ENCODE results near the gene RNF224.

The RNF224 gene

DNA sequence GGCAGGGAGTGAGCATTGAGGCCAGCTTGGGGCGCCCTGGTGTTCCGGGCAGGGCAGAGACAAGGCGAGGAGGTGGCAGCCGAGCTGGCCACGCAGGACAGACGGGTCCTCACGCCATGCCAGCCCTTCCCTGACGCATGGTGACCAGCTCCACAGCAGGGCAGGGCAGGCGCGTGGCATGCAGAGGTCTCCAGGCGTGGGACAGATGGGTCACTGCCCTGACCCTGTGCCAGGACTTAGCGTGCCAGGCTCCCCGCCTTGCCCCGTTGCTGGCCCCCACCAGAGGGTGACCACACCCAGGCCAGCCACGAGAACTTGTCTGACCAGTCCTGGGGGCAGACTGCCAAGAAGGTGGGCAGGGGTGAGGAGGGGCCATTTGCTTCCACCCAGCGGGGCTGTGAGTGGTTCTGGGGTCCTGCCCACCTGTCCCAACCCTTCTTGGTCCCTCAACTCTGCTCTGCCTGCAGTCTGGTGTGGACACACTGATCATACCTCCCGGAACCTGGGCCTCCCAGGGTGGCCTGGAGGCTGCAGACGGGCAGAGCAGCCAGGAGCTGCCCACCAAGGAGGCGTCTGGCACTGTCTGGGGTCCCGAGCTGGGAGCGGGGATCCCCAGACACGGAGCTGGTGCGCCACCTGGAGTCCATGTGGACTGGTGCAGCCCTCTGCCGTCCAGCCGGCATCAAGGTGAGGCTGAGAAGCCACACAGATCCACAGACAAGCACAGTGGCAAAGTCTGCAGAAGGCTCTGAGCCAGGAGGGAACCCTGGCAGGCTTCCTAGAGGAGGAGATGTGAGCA is at the start of gene RNF224:
TSS of gene RNF224 (plus strand) at position 449 of the 799 bp plus-strand sequence. CDS start 834 bp downstream, outside the sequence.
- DNase-seq (ENCODE audit: low read depth) = no peak

- DNase-seq (ENCODE audit: low read depth) = no peak
Observed at GRCh38 chr9:137178201-137178938, 48.9 kb upstream of the RNF224 start.

GRCh38 chr9:137178939-137179630 is 48.2 kb upstream of the RNF224 start:
- no peak for DNase-seq (ENCODE audit: low read depth)

- DNase-seq (ENCODE audit: low read depth) = no peak
Observed at GRCh38 chr9:137179761-137180160, 47.5 kb upstream of the RNF224 start.

- no peak for DNase-seq (ENCODE audit: low read depth)
Observed at GRCh38 chr9:137180491-137180890, 46.8 kb upstream of the RNF224 start.

DNA sequence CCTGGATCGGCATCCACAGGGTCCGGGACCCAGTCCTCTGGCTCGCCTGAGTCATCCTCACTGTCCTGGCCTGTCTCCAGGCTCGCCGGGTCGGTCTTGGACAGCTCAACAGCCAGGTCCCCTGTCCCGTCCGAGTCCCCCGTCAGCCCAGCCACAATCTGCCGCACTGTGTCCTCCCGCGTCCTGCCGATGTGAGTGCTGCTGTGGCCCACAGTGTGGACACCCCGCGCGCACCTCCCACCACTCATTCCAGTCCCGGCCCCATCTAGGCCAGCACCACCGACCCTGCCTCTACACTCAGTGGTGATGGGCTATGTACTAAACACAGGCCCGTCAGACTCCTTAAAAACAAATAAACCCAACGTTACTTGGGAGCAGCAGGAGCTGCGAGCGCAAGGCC is 45.6 kb upstream of the RNF224 start:
- no peak for DNase-seq (ENCODE audit: low read depth)

- no peak for DNase-seq (ENCODE audit: low read depth)
Observed at GRCh38 chr9:137182836-137183235, 44.5 kb upstream of the RNF224 start.

- no peak for DNase-seq (ENCODE audit: low read depth)
Observed at GRCh38 chr9:137183980-137184595, 43.2 kb upstream of the RNF224 start.

GRCh38 chr9:137184881-137185660 is 42.2 kb upstream of the RNF224 start:
- DNase-seq (ENCODE audit: low read depth) = no peak

DNA sequence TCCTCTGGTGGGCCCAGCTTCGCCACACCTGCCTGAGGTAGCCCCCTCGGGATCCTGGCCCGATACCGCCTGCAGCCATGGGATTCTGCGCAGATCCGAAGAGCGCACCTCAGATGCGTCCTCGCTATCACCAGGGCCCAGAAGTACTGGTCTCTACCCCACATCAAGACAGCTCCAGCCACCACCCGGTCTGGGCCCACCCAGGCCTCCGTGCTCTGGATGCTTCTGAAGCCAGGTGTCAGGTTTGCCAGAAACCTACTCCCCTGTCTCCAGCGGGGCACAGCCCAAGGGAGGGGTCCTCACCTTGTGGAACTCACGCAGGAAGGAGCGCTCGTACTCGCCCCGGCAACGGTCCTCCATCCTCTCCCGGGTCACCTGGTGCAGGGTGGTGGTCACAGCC is 41.4 kb upstream of the RNF224 start:
- DNase-seq (ENCODE audit: low read depth) = no peak

- DNase-seq (ENCODE audit: low read depth) = no peak
Observed at GRCh38 chr9:137186385-137186784, 40.9 kb upstream of the RNF224 start.

- no peak for DNase-seq (ENCODE audit: low read depth)
Observed at GRCh38 chr9:137187386-137187785, 39.9 kb upstream of the RNF224 start.

DNA sequence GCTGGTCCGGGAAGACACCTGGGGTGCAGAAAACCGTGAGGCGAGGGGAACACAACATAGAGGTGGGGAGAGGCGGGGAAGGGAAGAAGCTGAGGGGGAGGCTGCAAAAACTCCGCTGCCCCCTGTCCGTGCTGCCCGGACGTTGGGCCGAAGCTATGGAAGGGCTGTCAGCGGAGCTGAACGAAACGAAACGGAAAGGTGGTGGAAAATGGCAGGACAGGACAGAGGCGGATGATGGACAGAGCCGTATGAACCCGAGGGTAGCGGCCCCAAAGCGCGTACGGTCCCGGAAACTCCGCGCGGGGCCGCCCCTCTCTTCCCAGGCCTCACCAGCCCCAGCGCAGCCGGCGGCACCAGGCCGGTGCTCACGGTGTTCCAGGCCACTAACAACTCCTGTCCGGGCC is 39.2 kb upstream of the RNF224 start:
- DNase-seq (ENCODE audit: low read depth) = no peak

GRCh38 chr9:137188490-137189296 is 38.6 kb upstream of the RNF224 start, which contains the start of the genes ANAPC2 and SSNA1:
Gene ANAPC2 (minus strand): TSS chr9:137188560. CDS start chr9:137188532, 28 bp downstream.
Gene SSNA1 (plus strand): TSS chr9:137188676. CDS start chr9:137188727, 51 bp downstream.
- peak; percentile 52 for DNase-seq (ENCODE audit: low read depth)

DNA sequence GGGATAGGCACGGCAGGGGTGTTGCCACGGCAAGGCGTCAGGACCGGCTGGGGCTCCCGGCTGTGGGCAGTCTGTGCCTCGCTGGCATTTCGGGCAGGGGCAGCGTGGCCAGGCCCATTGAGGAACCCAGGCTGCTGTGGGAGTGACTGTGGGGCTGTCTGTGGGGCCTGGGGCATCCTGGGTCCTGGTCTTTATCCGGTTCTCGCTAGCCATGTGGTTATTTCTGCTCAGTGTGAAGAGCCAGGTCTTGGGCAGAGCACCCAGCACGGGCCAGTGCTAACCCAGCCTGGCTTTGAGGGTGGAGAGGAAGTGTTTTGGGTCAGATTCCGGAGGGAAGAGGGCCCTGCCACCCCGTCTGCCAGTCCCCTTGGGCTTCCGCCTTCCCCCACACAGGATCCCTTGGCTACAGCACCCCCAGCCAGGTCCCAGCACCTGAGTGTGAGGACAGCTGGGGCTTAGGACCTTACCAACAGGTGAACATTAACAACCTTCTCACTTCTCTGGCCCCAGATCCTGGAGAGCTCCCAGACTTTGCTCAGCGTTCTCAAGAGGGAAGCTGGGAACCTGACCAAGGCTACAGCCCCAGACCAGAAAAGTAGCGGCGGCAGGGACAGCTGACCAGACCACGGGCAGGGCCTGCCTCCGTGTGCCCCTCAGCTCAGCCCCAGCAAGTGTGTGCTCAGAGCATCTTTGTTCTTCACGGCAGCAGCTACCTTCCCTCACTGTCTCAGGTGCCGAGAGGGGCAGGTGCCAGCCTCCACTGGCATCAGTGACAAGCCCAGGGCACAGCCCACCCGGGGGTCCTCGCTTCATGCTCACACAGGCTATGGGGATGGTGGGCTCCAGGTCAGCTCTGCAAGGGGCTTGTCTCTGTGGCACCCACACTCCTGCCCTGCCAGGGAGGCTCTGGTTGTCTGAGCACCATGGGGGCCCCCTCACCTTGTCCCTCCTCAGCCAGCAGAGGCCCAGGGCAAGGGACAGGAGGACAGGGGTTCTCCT is 37.7 kb upstream of the RNF224 start:
- no peak for DNase-seq (ENCODE audit: low read depth)

DNA sequence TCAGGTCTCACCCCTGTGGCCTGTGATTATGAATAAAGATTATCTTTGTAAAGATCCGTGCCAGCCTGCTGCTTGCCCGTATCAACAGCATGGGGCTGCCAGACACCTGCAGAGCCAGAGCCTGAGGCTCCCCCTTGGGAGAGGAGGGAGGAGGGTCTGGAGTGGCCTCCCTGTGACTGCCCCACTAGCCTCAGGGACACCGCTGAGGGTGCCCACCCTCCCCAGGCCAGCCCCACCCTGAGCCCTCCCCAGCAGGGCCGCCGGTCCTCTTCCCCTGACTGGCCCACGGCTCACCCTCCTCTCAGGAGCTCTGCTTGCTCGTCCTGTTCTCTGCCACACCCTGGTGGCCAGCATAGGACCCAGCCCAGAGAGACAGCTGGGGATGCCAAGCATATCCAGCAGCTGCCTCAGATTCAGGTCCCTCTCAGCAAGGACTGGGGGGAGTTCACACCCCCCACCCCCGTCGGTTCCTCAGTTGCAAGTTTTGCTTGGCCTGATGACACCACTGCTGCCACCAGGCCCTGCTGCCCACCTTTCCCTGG is 36.9 kb upstream of the RNF224 start:
- no peak for DNase-seq (ENCODE audit: low read depth)

GRCh38 chr9:137191245-137191644 is 36.1 kb upstream of the RNF224 start:
- no peak for DNase-seq (ENCODE audit: low read depth)

DNA sequence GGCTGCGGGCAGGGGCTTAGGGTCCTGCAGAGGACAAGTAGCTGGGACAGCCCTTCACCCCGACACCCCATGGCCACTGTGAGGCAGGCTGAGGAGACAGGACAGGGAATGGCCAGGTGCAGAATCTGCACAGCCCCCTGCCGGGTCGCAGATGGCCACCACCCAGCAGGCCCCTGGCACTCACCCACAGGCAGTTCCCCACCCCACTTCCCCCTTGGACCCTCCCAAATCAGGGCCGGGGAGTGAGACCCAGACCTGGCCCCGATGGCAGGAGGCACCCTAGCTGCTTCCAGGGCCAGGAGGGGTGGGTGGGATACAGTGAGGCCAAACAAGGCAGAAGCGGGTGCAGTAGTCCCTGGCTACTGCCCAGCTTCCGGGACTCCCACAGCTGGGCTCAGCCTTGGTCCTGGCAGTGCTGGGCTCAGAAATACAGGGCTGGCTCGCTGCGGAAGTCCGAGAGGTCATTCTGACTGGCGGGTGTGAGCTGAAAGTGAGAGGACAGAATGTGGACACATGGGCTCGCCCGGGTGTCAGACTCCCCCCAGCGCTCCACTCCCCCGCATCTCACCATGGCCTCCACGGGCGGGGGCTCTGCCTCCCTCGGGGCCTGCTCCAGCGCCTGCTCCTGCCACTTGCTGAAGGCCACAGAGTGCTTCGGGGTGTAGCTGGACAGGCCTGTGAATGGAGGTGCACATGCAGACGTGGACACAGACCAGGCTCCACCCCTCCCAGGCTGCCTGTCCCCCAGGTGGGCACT is 35.4 kb upstream of the RNF224 start:
- no peak for DNase-seq (ENCODE audit: low read depth)
